AG04450 (cell line): ENCODE results near the gene SIRT3. TPM values are rescaled to one million over a fixed set of nuclear protein-coding genes. Genes with fewer than 3 reads are reported as not detected.

ENCODE experiments used
- CTCF ChIA-PET: fragments of 300-600, 350-600 bp; formaldehyde crosslinking; extraction: SDS; loops from one replicate; lab custom pipeline; 2022; ENCODE audit warnings: antibody characterized with exemption, inconsistent platforms; lab: Charles Lee
- POLR2A ChIA-PET: fragments of 350-600 bp; formaldehyde crosslinking; extraction: SDS; loops from one replicate; lab custom pipeline; 2021; ENCODE audit warnings: antibody characterized with exemption, inconsistent platforms; lab: Yijun Ruan, JAX
- DNase-seq: peaks from one replicate; pipeline ENCODE4 v3.0.0-alpha.2; 2011; ENCODE audit warnings: low read depth, low spot score
- H3K27ac ChIP-seq: one replicate; pipeline ENCODE4 v1.5.1; 2012; ENCODE audit warnings: low read depth, low read length, control low read depth
- H3K27me3 ChIP-seq: one replicate; pipeline ENCODE4 v1.6.0; 2012; ENCODE audit warnings: low read length; ENCODE audit not compliant: control insufficient read depth, insufficient read depth
- H3K4me3 ChIP-seq: 2 replicates; pipeline ENCODE4 v1.5.1; 2011; ENCODE audit warnings: mild to moderate bottlenecking, low read depth, low read length, control low read depth
- H3K9me3 ChIP-seq: 2 replicates; pipeline ENCODE4 v1.5.1; 2012; ENCODE audit warnings: low read length; ENCODE audit not compliant: control insufficient read depth, insufficient read depth
- polyA plus RNA-seq: library from polyadenylated mRNA; depleted of rRNA; stranded (reverse); fragments of >200 nt; gene quantifications from 2 replicates; pipeline ENCODE4 v1.2.3, GENCODE V29; 2011
- TF ChIP-seq, protein P1 (sequence below): IDR thresholded peaks from 2 replicates; pipeline ENCODE4 v1.5.1; 2011; ENCODE audit warnings: low read depth, low read length, control low read depth, inconsistent platforms

Gene SIRT3
- polyA plus RNA-seq, 1 experiment, result 15.8 TPM

DNA sequence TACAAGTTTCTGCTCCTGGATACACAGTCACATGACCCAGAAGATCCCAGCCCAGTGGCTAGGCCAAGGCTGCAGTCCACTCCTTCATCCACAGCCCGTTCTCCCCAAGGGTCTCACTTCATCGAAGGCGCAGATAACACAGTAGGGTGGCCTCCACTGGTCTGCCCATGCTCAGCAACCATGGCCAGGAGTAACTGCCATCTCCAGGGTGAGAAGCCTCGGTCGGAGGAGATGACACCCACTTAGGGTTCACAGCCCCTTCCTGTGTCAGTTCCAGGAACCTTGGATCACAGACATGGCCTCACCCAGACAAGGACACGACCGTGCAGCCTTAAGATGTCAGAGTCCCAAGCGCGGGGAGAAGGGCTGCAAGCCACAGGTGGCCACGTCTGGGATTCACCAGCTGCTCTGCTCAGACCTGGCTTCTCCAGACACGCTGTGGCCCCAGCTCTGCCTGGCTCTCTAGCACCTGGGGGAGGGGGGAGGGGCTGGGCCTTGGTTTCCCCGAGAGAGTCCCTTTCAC is 31.5 kb downstream of the SIRT3 start:
- H3K9me3 ChIP-seq, result no peaks in the 10 kb centered on the region; the same call in 1 of the 2 replicates
- H3K4me3 ChIP-seq, result no peak overlapping the region
- CTCF ChIA-PET, result no interaction called here
- TF ChIP-seq, protein P1, sequence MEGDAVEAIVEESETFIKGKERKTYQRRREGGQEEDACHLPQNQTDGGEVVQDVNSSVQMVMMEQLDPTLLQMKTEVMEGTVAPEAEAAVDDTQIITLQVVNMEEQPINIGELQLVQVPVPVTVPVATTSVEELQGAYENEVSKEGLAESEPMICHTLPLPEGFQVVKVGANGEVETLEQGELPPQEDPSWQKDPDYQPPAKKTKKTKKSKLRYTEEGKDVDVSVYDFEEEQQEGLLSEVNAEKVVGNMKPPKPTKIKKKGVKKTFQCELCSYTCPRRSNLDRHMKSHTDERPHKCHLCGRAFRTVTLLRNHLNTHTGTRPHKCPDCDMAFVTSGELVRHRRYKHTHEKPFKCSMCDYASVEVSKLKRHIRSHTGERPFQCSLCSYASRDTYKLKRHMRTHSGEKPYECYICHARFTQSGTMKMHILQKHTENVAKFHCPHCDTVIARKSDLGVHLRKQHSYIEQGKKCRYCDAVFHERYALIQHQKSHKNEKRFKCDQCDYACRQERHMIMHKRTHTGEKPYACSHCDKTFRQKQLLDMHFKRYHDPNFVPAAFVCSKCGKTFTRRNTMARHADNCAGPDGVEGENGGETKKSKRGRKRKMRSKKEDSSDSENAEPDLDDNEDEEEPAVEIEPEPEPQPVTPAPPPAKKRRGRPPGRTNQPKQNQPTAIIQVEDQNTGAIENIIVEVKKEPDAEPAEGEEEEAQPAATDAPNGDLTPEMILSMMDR, result no peak
- H3K27ac ChIP-seq, result no peak overlapping the region
- DNase-seq, result no peak
- POLR2A ChIA-PET, result no interaction called here
- H3K27me3 ChIP-seq, result no peaks in the 10 kb centered on the region

DNA sequence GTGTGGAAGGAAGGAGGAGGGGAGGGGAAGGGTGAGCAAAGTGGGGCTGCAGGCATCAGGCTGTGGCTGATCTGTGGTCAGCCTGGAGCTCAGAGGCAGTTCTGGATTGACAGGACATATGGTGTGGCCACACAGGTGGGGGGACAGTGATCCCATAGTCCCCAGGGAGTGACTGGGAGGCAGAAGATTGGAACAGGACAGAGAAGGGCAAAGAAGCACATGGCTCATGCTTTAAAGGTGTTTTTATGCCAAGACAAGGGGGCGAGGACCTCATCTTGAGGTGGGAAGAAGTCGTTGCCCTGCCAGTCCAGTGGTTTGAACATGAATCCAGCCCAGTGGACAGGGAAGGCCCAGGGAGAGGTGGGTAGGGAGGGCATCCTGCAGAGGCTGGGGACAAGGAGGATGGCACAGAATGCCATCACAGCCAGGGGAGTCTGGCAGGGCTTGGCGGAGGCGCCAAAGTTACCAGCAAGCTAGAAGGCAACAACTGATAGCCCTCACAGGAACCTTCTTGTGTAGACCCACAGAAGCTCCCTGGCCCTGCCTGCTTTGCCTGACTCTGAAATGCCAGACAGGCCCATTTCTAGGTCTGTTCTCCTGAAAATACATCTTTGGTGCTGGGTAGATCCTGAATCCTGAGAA is 32.1 kb downstream of the SIRT3 start:
- no peaks in the 10 kb centered on the region; the same call in 1 of the 2 replicates for H3K9me3 ChIP-seq
- no peak for DNase-seq
- POLR2A ChIA-PET, result no interaction called here
- TF ChIP-seq, protein P1, result no peak
- no peak overlapping the region for H3K4me3 ChIP-seq
- H3K27ac ChIP-seq, result no peak overlapping the region
- CTCF ChIA-PET, result interaction anchor here (0.6 kb wide), 1 partner anchor 160 kb away, joined by 6 read pairs; no protein-coding TSS in a partner anchor
- no peaks in the 10 kb centered on the region for H3K27me3 ChIP-seq

DNA sequence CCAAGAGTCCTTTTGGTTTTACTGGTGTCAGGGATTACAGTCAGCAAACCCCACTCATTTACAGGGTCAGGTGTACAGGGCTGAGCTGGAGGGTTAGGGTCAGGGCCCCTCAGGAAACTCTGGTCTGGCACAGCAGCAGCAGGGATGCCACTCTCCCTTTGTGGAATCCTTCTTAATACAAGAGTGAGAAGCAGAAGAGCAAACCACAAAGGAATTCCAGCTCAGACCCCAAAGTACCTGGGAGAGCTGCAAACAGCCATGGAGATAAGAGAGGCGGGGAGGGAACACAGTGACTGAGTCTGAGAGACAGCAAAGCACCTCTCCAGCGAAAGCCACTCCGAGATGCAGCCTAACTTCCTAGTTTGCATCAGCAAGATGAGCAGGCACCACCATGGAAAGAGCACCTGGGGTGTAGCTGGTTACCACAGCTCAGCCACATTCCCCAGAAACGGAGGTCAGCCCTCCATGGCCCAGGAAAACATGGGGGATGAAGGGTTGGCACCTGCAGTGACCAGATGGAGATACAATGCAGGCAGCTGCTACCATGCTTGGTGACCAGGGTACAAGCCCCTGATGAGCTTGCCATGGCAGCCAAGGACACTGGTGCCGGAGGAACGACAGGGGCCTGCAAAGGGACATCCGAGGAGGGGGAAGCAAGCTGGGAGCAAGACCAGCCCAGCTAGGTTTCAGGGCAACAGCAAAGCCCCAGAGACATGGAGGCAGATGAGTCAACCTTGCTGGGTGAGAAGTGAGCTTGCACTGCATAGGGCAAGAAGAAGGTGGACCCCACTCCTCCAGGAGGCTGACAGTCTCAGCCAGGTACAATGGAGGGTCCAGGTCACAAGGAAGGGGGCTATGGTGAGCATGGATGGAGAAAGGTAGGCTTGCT is 32.8 kb downstream of the SIRT3 start:
- ChIA-PET CTCF (interaction anchor here (0.6 kb wide), 1 partner anchor 160 kb away, joined by 6 read pairs; no protein-coding TSS in a partner anchor), POLR2A (no interaction called here)
- Histone ChIP-seq H3K27me3 (no peaks in the 10 kb centered on the region), H3K9me3 (no peaks in the 10 kb centered on the region; the same call in 1 of the 2 replicates), H3K4me3 (no peak overlapping the region), H3K27ac (no peak overlapping the region)
- no peak for DNase-seq
- TF ChIP-seq, protein P1, result no peak

DNA sequence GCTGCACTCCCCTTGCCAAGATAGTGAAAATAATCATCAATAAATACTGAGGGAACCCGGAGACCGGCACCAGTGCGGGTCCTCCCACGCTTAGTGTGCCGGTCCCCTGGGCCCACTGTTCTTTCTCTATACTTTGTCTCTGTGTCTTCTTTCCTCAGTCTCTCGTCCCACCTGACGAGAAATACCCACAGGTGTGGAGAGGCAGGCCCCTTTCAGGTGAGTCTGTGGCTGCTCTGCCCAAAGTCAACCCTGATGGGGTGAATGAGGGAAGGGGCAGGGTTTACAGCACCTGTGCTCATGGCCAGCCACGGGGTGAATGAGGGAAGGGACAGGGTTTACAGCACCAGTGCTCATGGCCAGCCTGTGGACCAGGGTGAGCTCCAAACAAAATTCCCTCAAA is 33.7 kb downstream of the SIRT3 start:
- CTCF ChIA-PET, result no interaction called here
- no peak for DNase-seq
- Histone ChIP-seq H3K27ac (no peak overlapping the region), H3K9me3 (no peaks in the 10 kb centered on the region; the same call in 1 of the 2 replicates), H3K27me3 (no peaks in the 10 kb centered on the region), H3K4me3 (no peak overlapping the region)
- POLR2A ChIA-PET, result no interaction called here
- TF ChIP-seq, protein P1, result no peak
